GOT3 (cell line): ENCODE measurements around the gene MYBPH.

Source experiments
- DNase-seq: peaks from one replicate; lab custom pipeline; 2025; ENCODE audit warnings: mixed read lengths; lab: John Stamatoyannopoulos, UW

MYBPH gene

GRCh38 chr1:203178821-203179666 lies 3.4 kb upstream of the MYBPH start:
- no peak for DNase-seq

DNA sequence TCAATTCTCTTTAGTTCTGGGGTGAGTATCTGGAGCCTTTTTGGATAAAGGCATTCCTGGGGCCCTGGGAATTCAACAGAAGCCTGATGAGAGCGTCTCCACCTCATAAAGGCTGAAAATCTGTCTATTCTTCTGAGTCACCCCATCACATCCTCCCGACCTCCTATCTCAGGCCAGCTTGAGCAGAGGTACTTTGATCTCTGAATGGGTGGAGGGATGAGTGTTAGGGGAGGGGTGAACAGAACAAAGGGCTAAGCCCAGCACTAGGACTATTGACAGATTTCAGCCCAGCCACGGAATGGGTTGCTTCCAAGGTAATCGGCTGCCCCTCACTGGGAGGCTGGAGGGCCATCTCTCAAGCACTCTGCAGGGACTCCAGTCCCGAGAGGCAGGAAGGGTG lies 2.5 kb upstream of the MYBPH start:
- DNase-seq, result no peak

DNA sequence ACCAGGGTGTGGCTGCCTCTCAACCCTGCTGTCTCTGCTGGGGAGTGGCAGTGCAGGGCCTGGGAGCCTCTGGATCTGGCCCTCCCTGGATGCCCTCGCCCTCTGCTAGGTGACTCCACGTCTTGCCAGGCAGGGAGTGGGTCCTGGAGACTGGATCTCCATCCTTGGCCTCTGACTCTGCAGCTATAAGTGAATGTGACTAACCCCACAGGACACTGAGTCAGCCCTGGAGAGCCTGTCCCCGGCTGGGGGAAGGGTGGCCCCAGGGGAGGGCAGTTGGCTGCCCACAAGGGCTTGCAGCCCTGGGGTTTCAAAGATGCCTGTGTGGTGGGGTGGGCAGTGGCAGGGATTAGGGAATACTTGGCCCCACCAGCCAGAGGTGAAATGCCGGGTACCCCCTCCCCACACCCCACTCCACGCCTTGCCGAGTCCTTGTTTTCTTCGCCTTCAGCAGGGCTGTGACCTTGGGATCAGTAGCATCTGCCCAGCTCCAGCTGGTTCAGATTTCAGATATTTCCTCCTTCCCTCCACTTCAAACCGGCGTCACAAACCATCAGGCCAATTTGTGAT lies 1.9 kb upstream of the MYBPH start:
- no peak for DNase-seq

- DNase-seq, result no peak
Observed at GRCh38 chr1:203177036-203177405, 1.4 kb upstream of the MYBPH start.

DNA sequence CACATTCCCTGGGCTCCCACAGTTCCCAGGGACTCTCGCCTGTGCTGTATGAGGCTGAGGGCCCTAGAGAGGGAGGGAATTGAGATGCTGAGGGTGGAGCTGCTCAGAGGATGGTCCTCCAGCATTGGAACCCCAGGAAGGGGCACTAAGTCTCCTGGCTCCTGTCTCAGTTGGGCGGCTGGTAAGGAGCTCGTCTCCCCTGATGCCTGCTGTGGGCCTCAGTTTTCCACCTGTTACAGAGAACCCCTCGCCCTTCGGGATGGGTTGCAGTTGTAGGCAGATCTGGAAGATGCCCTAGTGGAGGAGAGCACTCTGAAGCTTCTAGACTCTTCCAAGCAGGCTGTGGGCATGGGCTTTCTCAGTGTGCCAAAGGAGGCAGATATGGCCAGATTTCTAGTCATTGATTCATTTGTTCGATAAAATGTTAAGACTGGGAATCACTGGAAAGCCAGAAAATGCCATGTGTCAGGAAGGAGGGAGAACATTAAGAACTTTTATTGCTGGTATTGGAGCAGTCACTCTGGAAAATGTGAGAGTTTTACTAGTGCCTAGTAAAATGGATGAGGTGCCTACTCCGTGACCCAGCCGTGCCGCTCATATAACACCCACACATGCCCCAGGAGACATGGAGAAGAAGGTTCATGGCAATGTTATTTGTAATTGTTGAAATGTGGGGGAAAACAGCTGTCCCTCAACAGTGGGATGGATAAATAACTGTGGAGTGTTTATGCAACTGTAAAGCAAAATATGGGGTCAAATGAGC lies 828 bp upstream of the MYBPH start:
- no peak for DNase-seq

DNA sequence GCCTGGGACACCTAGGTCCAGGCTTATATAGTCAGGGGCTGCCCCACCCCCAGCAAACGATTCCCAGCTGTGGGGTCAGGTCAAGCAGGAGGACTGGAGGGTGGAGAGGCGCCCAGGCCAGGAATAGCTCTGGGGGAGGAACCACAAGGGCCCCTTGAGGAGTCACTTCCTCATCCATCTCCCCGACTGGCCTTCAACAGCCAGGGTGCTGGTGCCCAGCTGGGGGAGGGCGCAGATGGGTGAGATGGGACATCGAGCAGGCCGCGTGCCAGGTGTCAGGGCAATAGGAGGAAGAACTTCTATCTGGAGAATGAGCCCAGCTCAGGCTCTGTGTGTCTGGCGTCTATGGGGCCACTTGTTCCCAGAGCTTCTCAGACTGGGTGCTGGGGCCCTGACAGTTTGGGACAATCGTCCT lies 208 bp upstream of the MYBPH start:
- no peak for DNase-seq

- DNase-seq, result no peak
Observed at GRCh38 chr1:203174324-203174985, 1.2 kb downstream of the MYBPH start.

GRCh38 chr1:203173566-203173965 lies 2.1 kb downstream of the MYBPH start:
- no peak for DNase-seq

DNA sequence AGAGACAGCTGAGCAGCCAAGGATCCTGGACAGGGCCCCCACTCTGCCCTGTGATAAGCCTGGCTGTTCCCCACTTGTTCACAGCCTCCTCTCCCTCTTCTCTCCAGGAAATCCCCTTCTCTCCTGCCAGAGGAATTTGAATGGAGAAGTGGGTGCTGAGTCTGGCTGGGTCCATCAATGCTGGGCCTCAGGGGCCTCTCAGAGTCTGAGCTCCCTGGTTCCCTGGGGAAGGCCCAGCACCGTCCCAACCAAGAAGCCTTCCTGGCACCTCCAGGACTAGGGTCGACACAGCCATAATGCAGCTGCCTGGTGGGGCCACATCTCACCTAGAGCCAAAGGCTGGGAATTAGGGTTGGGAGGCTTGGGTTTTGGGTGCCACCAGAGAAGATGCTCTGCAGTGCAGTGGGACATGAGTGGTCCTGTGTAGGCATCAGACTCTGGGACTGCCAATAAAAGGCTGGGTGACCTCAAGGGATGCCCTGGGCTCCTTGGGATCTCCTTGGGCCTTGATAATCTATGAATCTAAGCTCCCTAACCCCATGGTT lies 2.5 kb downstream of the MYBPH start:
- no peak for DNase-seq

- peak; percentile 15 for DNase-seq
Observed at GRCh38 chr1:203172184-203173010, 3.2 kb downstream of the MYBPH start.

GRCh38 chr1:203171341-203172183 lies 4.1 kb downstream of the MYBPH start:
- no peak for DNase-seq

- DNase-seq, result no peak
Observed at GRCh38 chr1:203170625-203171330, 4.8 kb downstream of the MYBPH start.

- DNase-seq, result no peak
Observed at GRCh38 chr1:203169770-203170520, 5.7 kb downstream of the MYBPH start.

DNA sequence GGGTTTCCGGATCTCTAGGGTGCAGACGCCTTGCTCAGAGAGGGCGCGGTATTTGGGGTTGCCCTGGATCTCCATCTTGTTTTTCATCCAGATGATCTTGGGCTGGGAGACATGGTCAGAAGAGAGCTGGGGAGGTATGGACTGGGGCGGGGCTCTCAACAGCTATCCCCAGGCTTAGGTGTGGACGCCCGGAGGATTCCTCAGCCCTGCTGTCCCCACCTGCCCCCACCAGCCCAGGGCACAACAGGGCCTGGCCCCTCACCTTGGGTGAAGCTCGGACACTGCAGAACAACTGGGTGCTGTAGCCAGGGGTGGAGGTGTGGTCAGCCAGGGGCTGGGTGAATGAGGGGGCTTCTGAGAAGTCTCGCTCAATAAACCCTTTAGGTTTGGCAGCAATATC lies 6.6 kb downstream of the MYBPH start:
- DNase-seq, result no peak

- no peak for DNase-seq
Observed at GRCh38 chr1:203168256-203168786, 7.3 kb downstream of the MYBPH start.

GRCh38 chr1:203167913-203168200 lies 7.8 kb downstream of the MYBPH start:
- DNase-seq, result no peak

GRCh38 chr1:203167026-203167912 lies 8.4 kb downstream of the MYBPH start:
- no peak for DNase-seq
